ENCODE measurements around the gene DCANP1. TPM values are rescaled to one million over a fixed set of nuclear protein-coding genes. Genes with fewer than 3 reads are reported as not detected.

Gene DCANP1
- total RNA-seq, 1 donor from 2014 or later = not detected

DNA sequence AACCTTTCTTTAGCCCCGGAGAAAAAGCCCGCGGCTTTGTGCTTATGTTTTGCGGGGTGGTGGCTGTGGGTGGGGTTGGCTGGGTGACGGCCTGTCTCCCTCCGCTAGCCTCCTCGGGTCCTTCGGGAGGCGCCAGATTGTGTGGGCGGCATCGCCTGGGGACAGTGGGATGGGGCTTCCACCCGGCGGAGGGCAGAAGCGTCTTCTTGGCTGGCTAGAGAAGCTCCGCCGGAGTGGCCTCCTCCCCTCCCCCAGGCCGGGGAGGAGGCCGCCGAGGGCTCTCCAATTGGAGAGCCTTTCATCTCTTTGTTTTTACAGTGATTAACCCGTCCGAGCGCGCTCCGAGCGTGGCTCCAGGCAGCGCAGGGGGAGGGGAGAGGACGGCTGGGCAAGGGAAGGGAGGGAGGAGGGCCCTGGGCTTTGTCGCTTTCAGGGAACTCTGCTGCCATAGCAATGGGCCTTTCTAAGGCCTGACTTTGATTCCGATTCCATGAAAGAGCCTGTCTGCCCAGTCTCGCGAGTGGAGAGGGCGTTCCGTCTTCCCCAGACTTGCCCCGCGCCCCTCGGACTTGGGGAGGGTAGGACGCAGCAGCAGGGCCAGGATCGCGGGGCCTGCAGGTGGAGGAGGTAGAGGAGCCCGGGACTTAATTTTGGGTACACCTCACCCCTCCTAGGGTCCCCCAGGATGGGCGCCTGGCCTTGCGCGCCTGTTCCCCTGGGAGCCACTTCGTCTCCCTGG lies 41.7 kb upstream of the DCANP1 start:
- H3K4me1 Mint-ChIP-seq (ENCODE audit: unreplicated experiment) = peaks cover 24% of the 10 kb centered on the region
- H3K27ac Mint-ChIP-seq = peak overlapping the region; percentile 55
- peak overlapping the region; percentile 89 for H3K4me3 Mint-ChIP-seq
- TF ChIP-seq, protein P1, sequence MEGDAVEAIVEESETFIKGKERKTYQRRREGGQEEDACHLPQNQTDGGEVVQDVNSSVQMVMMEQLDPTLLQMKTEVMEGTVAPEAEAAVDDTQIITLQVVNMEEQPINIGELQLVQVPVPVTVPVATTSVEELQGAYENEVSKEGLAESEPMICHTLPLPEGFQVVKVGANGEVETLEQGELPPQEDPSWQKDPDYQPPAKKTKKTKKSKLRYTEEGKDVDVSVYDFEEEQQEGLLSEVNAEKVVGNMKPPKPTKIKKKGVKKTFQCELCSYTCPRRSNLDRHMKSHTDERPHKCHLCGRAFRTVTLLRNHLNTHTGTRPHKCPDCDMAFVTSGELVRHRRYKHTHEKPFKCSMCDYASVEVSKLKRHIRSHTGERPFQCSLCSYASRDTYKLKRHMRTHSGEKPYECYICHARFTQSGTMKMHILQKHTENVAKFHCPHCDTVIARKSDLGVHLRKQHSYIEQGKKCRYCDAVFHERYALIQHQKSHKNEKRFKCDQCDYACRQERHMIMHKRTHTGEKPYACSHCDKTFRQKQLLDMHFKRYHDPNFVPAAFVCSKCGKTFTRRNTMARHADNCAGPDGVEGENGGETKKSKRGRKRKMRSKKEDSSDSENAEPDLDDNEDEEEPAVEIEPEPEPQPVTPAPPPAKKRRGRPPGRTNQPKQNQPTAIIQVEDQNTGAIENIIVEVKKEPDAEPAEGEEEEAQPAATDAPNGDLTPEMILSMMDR (conservative IDR thresholded peaks at IDR 0.05) = no peak
- H3K36me3 Mint-ChIP-seq = peaks cover 3% of the 10 kb centered on the region
- peak; percentile 84 for DNase-seq (ENCODE audit: extremely low spot score, unreplicated experiment)
- H3K27me3 Mint-ChIP-seq = peaks cover 96% of the 10 kb centered on the region
- no peaks in the 10 kb centered on the region for H3K9me3 Mint-ChIP-seq

- DNase-seq (ENCODE audit: extremely low spot score, unreplicated experiment) = no peak
- H3K4me1 Mint-ChIP-seq (ENCODE audit: unreplicated experiment) = peaks cover 24% of the 10 kb centered on the region
Observed at GRCh38 chr5:135487839-135488514, 40.8 kb upstream of the DCANP1 start.

DNA sequence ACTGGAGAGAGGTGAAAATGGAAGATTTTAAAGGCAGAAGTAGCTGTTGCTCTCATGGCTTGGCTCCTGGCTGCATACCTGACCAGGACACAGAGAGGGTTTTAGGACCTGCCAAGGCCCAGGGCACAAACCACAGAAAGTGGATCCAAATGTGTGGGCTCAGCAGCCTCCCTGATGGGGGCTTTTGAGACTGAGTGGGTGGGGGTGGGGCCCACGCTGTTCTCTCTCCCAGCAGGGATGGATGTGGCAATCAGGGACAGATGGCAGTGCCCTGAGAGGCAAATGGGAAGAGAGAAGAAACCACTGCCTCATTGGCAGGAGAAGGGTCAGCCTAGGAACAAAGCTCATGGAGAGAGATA lies 39.9 kb upstream of the DCANP1 start:
- Mint-ChIP-seq H3K4me3 (no peak overlapping the region), H3K27ac (no peak overlapping the region), H3K4me1 (ENCODE audit: unreplicated experiment) (peaks cover 24% of the 10 kb centered on the region), H3K9me3 (no peaks in the 10 kb centered on the region), H3K36me3 (peaks cover 3% of the 10 kb centered on the region), H3K27me3 (peaks cover 89% of the 10 kb centered on the region)
- TF ChIP-seq, protein P1 (conservative IDR thresholded peaks at IDR 0.05) = no peak
- no peak for DNase-seq (ENCODE audit: extremely low spot score, unreplicated experiment)

More at GRCh38 chr5:135487839-135488514, 40.8 kb upstream of the DCANP1 start:
- H3K36me3 Mint-ChIP-seq = peaks cover 3% of the 10 kb centered on the region
- H3K27ac Mint-ChIP-seq = peak overlapping the region; percentile 55
- H3K9me3 Mint-ChIP-seq = no peaks in the 10 kb centered on the region
- H3K4me3 Mint-ChIP-seq = peak overlapping the region; percentile 89
- TF ChIP-seq, protein P1 (conservative IDR thresholded peaks at IDR 0.05) = peak; percentile 30
- peaks cover 96% of the 10 kb centered on the region for H3K27me3 Mint-ChIP-seq

GRCh38 chr5:135486131-135487036 lies 39.2 kb upstream of the DCANP1 start:
- DNase-seq (ENCODE audit: extremely low spot score, unreplicated experiment) = no peak
- no peaks in the 10 kb centered on the region for H3K9me3 Mint-ChIP-seq
- TF ChIP-seq, protein P1 (conservative IDR thresholded peaks at IDR 0.05) = no peak
- no peak overlapping the region for H3K27ac Mint-ChIP-seq
- peaks cover 83% of the 10 kb centered on the region for H3K27me3 Mint-ChIP-seq
- H3K4me3 Mint-ChIP-seq = no peak overlapping the region
- H3K36me3 Mint-ChIP-seq = peaks cover 3% of the 10 kb centered on the region
- peaks cover 24% of the 10 kb centered on the region for H3K4me1 Mint-ChIP-seq (ENCODE audit: unreplicated experiment)

- TF ChIP-seq, protein P1 (conservative IDR thresholded peaks at IDR 0.05) = no peak
- H3K4me1 Mint-ChIP-seq (ENCODE audit: unreplicated experiment) = peaks cover 21% of the 10 kb centered on the region
- H3K9me3 Mint-ChIP-seq = no peaks in the 10 kb centered on the region
- peaks cover under 1% of the 10 kb centered on the region for H3K36me3 Mint-ChIP-seq
- H3K27ac Mint-ChIP-seq = no peak overlapping the region
- DNase-seq (ENCODE audit: extremely low spot score, unreplicated experiment) = no peak
- peaks cover 77% of the 10 kb centered on the region for H3K27me3 Mint-ChIP-seq
- H3K4me3 Mint-ChIP-seq = no peak overlapping the region
Observed at GRCh38 chr5:135484674-135485086, 37.5 kb upstream of the DCANP1 start.
